GM12875 (cell line): ENCODE results near the gene TPST2.

Experiments used
- H3K4me3 ChIP-seq: one replicate; pipeline ENCODE4 v1.5.1; 2011; ENCODE audit warnings: low read depth, low read length, control low read depth
- CTCF ChIP-seq: IDR thresholded peaks from 2 replicates; pipeline ENCODE4 v1.5.1; 2011; ENCODE audit warnings: low read depth, mild to moderate bottlenecking, control low read depth, inconsistent platforms, low read length, moderate library complexity, borderline replicate concordance; ENCODE audit not compliant: insufficient read depth

Gene TPST2

GRCh38 chr22:26556904-26557303, 33.0 kb downstream of the TPST2 start:
- H3K4me3 ChIP-seq, result no peak overlapping the region
- TF ChIP-seq CTCF, result no peak

- no peak for TF ChIP-seq CTCF
Observed at GRCh38 chr22:26555478-26555877, 34.5 kb downstream of the TPST2 start.

GRCh38 chr22:26554956-26555355, 35.0 kb downstream of the TPST2 start:
- TF ChIP-seq CTCF, result no peak
- H3K4me3 ChIP-seq, result no peak overlapping the region

More at GRCh38 chr22:26555478-26555877, 34.5 kb downstream of the TPST2 start:
- no peak overlapping the region for H3K4me3 ChIP-seq

- no peak overlapping the region for H3K4me3 ChIP-seq
- TF ChIP-seq CTCF, result no peak
Observed at GRCh38 chr22:26553056-26553752, 36.7 kb downstream of the TPST2 start.

- no peak for TF ChIP-seq CTCF
- H3K4me3 ChIP-seq, result no peak overlapping the region
Observed at GRCh38 chr22:26552466-26552865, 37.5 kb downstream of the TPST2 start.

- no peak overlapping the region for H3K4me3 ChIP-seq
- TF ChIP-seq CTCF, result no peak
Observed at GRCh38 chr22:26551568-26551967, 38.4 kb downstream of the TPST2 start.

GRCh38 chr22:26550498-26551033, 39.4 kb downstream of the TPST2 start:
- TF ChIP-seq CTCF, result no peak
- H3K4me3 ChIP-seq, result no peak overlapping the region
